SK-N-MC (cell line): ENCODE measurements around the gene BBS1.
A peak's percentile ranks its signal among the peaks of the same experiment; 100 is the strongest.

Experiments used
- DNase-seq: peaks from one replicate; pipeline ENCODE4 v3.0.0-alpha.2; 2011; ENCODE audit warnings: low read depth, low spot score
- H3K27ac ChIP-seq: fragments of 200-600 bp; sonication (generic); 2 replicates; pipeline ENCODE4 v1.5.1; 2016; ENCODE audit warnings: mixed run types
- H3K36me3 ChIP-seq: fragments of 200-600 bp; sonication (generic); 2 replicates; pipeline ENCODE4 v1.6.1; 2017; ENCODE audit warnings: antibody characterized with exemption, low read length, mixed read lengths; ENCODE audit not compliant: insufficient read depth
- H3K4me3 ChIP-seq: fragments of 200-600 bp; sonication (generic); 2 replicates; pipeline ENCODE4 v1.5.1; 2016
- H3K9ac ChIP-seq: fragments of 200-600 bp; sonication (generic); 2 replicates; pipeline ENCODE4 v1.8.0; 2017; ENCODE audit warnings: mixed run types, mixed read lengths; ENCODE audit not compliant: insufficient read length
- H3K9me3 ChIP-seq: fragments of 200-600 bp; sonication (generic); 2 replicates; pipeline ENCODE4 v1.6.1; 2017; ENCODE audit warnings: low read depth, mild to moderate bottlenecking, antibody characterized with exemption, low read length, moderate library complexity, mixed read lengths
- EZH2 ChIP-seq: fragments of 200-600 bp; sonication (generic); IDR thresholded peaks from one replicate; pipeline ENCODE4 v1.6.1; 2017; ENCODE audit warnings: antibody characterized with exemption
- FOXP2 ChIP-seq: optimal IDR thresholded peaks from 2 replicates; pipeline ENCODE3; 2011; ENCODE audit warnings: mild to moderate bottlenecking, moderate library complexity; ENCODE audit not compliant: insufficient read depth; ENCODE audit errors: extremely low read length, control extremely low read depth
- POLR2AphosphoS5 ChIP-seq: IDR thresholded peaks from 2 replicates; pipeline ENCODE4 v1.6.1; 2012; ENCODE audit warnings: mild to moderate bottlenecking, low read depth, low read length, borderline replicate concordance

The BBS1 gene

GRCh38 chr11:66493130-66493529 is 17.3 kb upstream of the BBS1 start:
- no peak overlapping the region for H3K27ac ChIP-seq
- DNase-seq: no peak
- H3K4me3 ChIP-seq: no peak overlapping the region
- peaks cover 9% of the 10 kb centered on the region; the same call in 1 of the 2 replicates for H3K36me3 ChIP-seq
- TF ChIP-seq FOXP2: no peak
- no peak for TF ChIP-seq POLR2AphosphoS5
- no peak for TF ChIP-seq EZH2
- no peaks in the 10 kb centered on the region for H3K9me3 ChIP-seq
- no peak overlapping the region for H3K9ac ChIP-seq

- no peak overlapping the region for H3K4me3 ChIP-seq
- H3K9ac ChIP-seq: no peak overlapping the region
- TF ChIP-seq POLR2AphosphoS5 (no peak), FOXP2 (no peak), EZH2 (no peak)
- no peaks in the 10 kb centered on the region for H3K9me3 ChIP-seq
- DNase-seq: no peak
- no peak overlapping the region for H3K27ac ChIP-seq
- peaks cover 9% of the 10 kb centered on the region; the same call in 1 of the 2 replicates for H3K36me3 ChIP-seq
Measured at GRCh38 chr11:66494458-66494857, 16.0 kb upstream of the BBS1 start.

- TF ChIP-seq FOXP2 (no peak), POLR2AphosphoS5 (no peak), EZH2 (no peak)
- peaks cover 11% of the 10 kb centered on the region; the same call in 1 of the 2 replicates for H3K36me3 ChIP-seq
- no peak overlapping the region for H3K27ac ChIP-seq
- H3K9ac ChIP-seq: no peak overlapping the region
- H3K4me3 ChIP-seq: no peak overlapping the region
- H3K9me3 ChIP-seq: no peaks in the 10 kb centered on the region
- DNase-seq: no peak
Measured at GRCh38 chr11:66494935-66495334, 15.5 kb upstream of the BBS1 start.

- Histone ChIP-seq H3K9ac (no peak overlapping the region), H3K9me3 (no peaks in the 10 kb centered on the region), H3K4me3 (no peak overlapping the region), H3K27ac (no peak overlapping the region), H3K36me3 (peaks cover 12% of the 10 kb centered on the region; the same call in 1 of the 2 replicates)
- no peak for TF ChIP-seq EZH2
- no peak for TF ChIP-seq POLR2AphosphoS5
- no peak for TF ChIP-seq FOXP2
- DNase-seq: no peak
Measured at GRCh38 chr11:66495401-66495854, 15.0 kb upstream of the BBS1 start.

- no peak overlapping the region for H3K27ac ChIP-seq
- TF ChIP-seq FOXP2: no peak
- no peaks in the 10 kb centered on the region for H3K9me3 ChIP-seq
- no peak overlapping the region for H3K9ac ChIP-seq
- no peak for DNase-seq
- no peak overlapping the region for H3K4me3 ChIP-seq
- H3K36me3 ChIP-seq: peaks cover 12% of the 10 kb centered on the region; the same call in 1 of the 2 replicates
Measured at GRCh38 chr11:66497206-66497605, 13.2 kb upstream of the BBS1 start.

GRCh38 chr11:66498506-66498905 is 11.9 kb upstream of the BBS1 start:
- no peak overlapping the region for H3K9ac ChIP-seq
- peaks cover 3% of the 10 kb centered on the region; the same call in 1 of the 2 replicates for H3K36me3 ChIP-seq
- no peaks in the 10 kb centered on the region for H3K9me3 ChIP-seq
- DNase-seq: no peak
- H3K4me3 ChIP-seq: no peak overlapping the region
- TF ChIP-seq POLR2AphosphoS5 (no peak), FOXP2 (no peak), EZH2 (no peak)
- no peak overlapping the region for H3K27ac ChIP-seq

- Histone ChIP-seq H3K36me3 (peaks cover 11% of the 10 kb centered on the region; the same call in 1 of the 2 replicates), H3K4me3 (no peak overlapping the region), H3K9ac (no peak overlapping the region), H3K27ac (no peak overlapping the region), H3K9me3 (no peaks in the 10 kb centered on the region)
- TF ChIP-seq FOXP2 (no peak), EZH2 (no peak), POLR2AphosphoS5 (no peak)
- no peak for DNase-seq
Measured at GRCh38 chr11:66505276-66505816, 5.1 kb upstream of the BBS1 start.

GRCh38 chr11:66509131-66509561 is 1.3 kb upstream of the BBS1 start:
- DNase-seq: no peak
- TF ChIP-seq FOXP2: no peak
- Histone ChIP-seq H3K27ac (no peak overlapping the region), H3K4me3 (no peak overlapping the region), H3K36me3 (peaks cover 12% of the 10 kb centered on the region), H3K9me3 (no peaks in the 10 kb centered on the region), H3K9ac (no peak overlapping the region)

GRCh38 chr11:66510990-66511339 is 530 bp downstream of the BBS1 start:
- Histone ChIP-seq H3K27ac (no peak overlapping the region), H3K9ac (peak overlapping the region; percentile 63), H3K36me3 (peaks cover 4% of the 10 kb centered on the region; the same call in 1 of the 2 replicates), H3K9me3 (no peaks in the 10 kb centered on the region), H3K4me3 (peak overlapping the region; percentile 81)
- TF ChIP-seq EZH2 (no peak), FOXP2 (no peak), POLR2AphosphoS5 (no peak)
- DNase-seq: no peak

GRCh38 chr11:66523611-66524010 is 13.2 kb downstream of the BBS1 start:
- no peak overlapping the region for H3K9ac ChIP-seq
- no peak for TF ChIP-seq POLR2AphosphoS5
- no peak for TF ChIP-seq FOXP2
- no peak for TF ChIP-seq EZH2
- H3K4me3 ChIP-seq: no peak overlapping the region
- peaks cover 8% of the 10 kb centered on the region; the same call in 1 of the 2 replicates for H3K36me3 ChIP-seq
- H3K9me3 ChIP-seq: no peaks in the 10 kb centered on the region
- no peak for DNase-seq
- H3K27ac ChIP-seq: no peak overlapping the region
